ENCODE results near the gene CAMK2D.

DNA sequence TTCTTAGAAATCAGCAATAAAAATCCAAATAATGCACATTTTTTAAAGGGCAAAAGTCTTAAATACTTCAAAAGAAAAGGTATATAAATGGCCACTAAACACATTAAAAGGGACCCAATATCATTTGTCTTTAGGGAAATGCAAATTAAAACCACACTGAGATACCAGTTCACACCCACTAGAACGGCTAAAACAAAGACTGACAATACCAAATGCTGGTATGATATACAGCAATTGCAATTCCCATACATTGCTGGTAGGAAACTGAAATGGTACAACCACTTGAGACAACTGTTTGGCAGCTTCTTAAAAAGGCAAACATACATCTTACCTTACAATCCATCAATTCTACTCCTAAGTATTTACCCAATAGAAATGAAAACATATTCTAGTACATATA is 33.7 kb downstream of the CAMK2D start:
- TF ChIP-seq POLR2A (IDR thresholded peaks at IDR 0.05) (no peak), POLR2AphosphoS5 (IDR thresholded peaks at IDR 0.05) (no peak)
- TF ChIP-seq, protein P1, sequence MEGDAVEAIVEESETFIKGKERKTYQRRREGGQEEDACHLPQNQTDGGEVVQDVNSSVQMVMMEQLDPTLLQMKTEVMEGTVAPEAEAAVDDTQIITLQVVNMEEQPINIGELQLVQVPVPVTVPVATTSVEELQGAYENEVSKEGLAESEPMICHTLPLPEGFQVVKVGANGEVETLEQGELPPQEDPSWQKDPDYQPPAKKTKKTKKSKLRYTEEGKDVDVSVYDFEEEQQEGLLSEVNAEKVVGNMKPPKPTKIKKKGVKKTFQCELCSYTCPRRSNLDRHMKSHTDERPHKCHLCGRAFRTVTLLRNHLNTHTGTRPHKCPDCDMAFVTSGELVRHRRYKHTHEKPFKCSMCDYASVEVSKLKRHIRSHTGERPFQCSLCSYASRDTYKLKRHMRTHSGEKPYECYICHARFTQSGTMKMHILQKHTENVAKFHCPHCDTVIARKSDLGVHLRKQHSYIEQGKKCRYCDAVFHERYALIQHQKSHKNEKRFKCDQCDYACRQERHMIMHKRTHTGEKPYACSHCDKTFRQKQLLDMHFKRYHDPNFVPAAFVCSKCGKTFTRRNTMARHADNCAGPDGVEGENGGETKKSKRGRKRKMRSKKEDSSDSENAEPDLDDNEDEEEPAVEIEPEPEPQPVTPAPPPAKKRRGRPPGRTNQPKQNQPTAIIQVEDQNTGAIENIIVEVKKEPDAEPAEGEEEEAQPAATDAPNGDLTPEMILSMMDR (IDR thresholded peaks at IDR 0.05 in 8 of 11, conservative IDR thresholded peaks at IDR 0.05 in 3 of 11): no peak
